ENCODE results near the gene RPS27L. TPM values are rescaled to one million over a fixed set of nuclear protein-coding genes. Genes with fewer than 3 reads are reported as not detected.

The RPS27L gene
- total and polyA plus RNA-seq, 2 of the 8 experiments (the other 6 are each of a cell fraction or from before 2014, with no cell fraction given), result 115 to 143 TPM

- WGBS, 2 experiments (ENCODE audit: extremely low coverage in 1 of 2, insufficient coverage in 1 of 2, insufficient read length in 1 of 2, insufficient replicate concordance in 2 of 2, low coverage in 1 of 2, low lambda C conversion rate in 2 of 2, missing lambda C conversion rate in 1 of 2), result 88% methylated on average over 3 of the region's 3 CpGs; no CpG with 5 or more reads in 1 of the 2 experiments
These were observed 10.6 kb downstream of the RPS27L start for GRCh38 chr15:63146684-63147083.

More at GRCh38 chr15:63146684-63147083, 10.6 kb downstream of the RPS27L start:
- no peak overlapping the region for H2AK5ac ChIP-seq (ENCODE audit: low read depth, low read length)
- no peak overlapping the region for H4K91ac ChIP-seq (replicated peaks; ENCODE audit: insufficient read length, low read length)
- no peaks in the 10 kb centered on the region for H3K27me3 ChIP-seq (replicated peaks in 1 of 4; ENCODE audit: control insufficient read depth in 3 of 4, extremely low read depth in 1 of 4, insufficient read depth in 3 of 4, low read length in 3 of 4)
- FAIRE-seq (no peak), DNase-seq (ENCODE audit: low read depth in 1 of 2, low spot score in 2 of 2) (no peak)
- H3K9ac ChIP-seq (replicated peaks in 1 of 4; ENCODE audit: extremely low read depth in 1 of 4, low read depth in 3 of 4, low read length in 3 of 4), result no peak overlapping the region
- no peak overlapping the region for H2BK20ac ChIP-seq (ENCODE audit: low read length)
- H2BK120ac ChIP-seq (replicated peaks; ENCODE audit: low read depth, low read length), result no peak overlapping the region
- no peaks in the 10 kb centered on the region for H3K79me2 ChIP-seq (ENCODE audit: control insufficient read depth in 1 of 2, insufficient read depth in 2 of 2, low read length in 2 of 2)
- no peaks in the 10 kb centered on the region for H3K4me1 ChIP-seq (replicated peaks in 1 of 4; ENCODE audit: control insufficient read depth in 3 of 4, insufficient read depth in 4 of 4, low read length in 3 of 4)
- no peak overlapping the region for H2BK5ac ChIP-seq (ENCODE audit: low read depth, low read length)
- H3K14ac ChIP-seq (ENCODE audit: insufficient read length), result no peak overlapping the region
- H3K23me2 ChIP-seq (ENCODE audit: low read depth, low read length), result peaks cover 3% of the 10 kb centered on the region; the same call in 1 of the 2 replicates
- no peak overlapping the region for H3K4me3 ChIP-seq (ENCODE audit: extremely low read depth in 1 of 4, insufficient read depth in 2 of 4, low read depth in 3 of 4, low read length in 4 of 4)
- H4K5ac ChIP-seq (ENCODE audit: insufficient read length, low read depth, low read length), result no peak overlapping the region
- TF ChIP-seq SP1 (IDR thresholded peaks at IDR 0.05; ENCODE audit: low read depth, low read length) (no peak), RAD21 (IDR thresholded peaks at IDR 0.05 in 1 of 2, conservative IDR thresholded peaks at IDR 0.05 in 1 of 2; ENCODE audit: low read depth in 2 of 2, low read length in 2 of 2) (peak; percentile 18 to 21; a peak in 1 of 4 replicates)
- CTCF ChIA-PET (ENCODE audit: partially characterized antibody), result interaction anchor here (0.6 to 2.1 kb wide), 10 partner anchors 8 to 614 kb away, joined by 3 to 10 read pairs (median 3); no protein-coding TSS in a partner anchor
- no peak overlapping the region for H2BK12ac ChIP-seq (ENCODE audit: low read depth, low read length)
- no peak overlapping the region for H3K56ac ChIP-seq (replicated peaks; ENCODE audit: insufficient read length, low read depth, low read length)
- no peak overlapping the region for H2BK15ac ChIP-seq (ENCODE audit: low read length)
- no peak overlapping the region for H3K27ac ChIP-seq (ENCODE audit: low read depth, low read length)
- no peak overlapping the region for H3K4me2 ChIP-seq (ENCODE audit: insufficient read depth in 1 of 2, low read depth in 2 of 2, low read length in 2 of 2)
- peaks cover 0 to 15% (median 6%) of the 10 kb centered on the region in 4 experiments; a peak in 2 of 8 replicates for H3K36me3 ChIP-seq (ENCODE audit: control insufficient read depth in 2 of 4, insufficient read depth in 4 of 4, low read length in 3 of 4)
- no peaks in the 10 kb centered on the region for H3K9me3 ChIP-seq (ENCODE audit: insufficient read depth in 2 of 2, low read depth in 1 of 2, low read length in 1 of 2)
- no peak overlapping the region for H3K4ac ChIP-seq (replicated peaks; ENCODE audit: insufficient read length, low read depth, low read length)
- H4K20me1 ChIP-seq (replicated peaks in 1 of 2; ENCODE audit: control insufficient read depth in 1 of 2, insufficient read depth in 2 of 2, low read length in 2 of 2), result no peaks in the 10 kb centered on the region
- no peak overlapping the region for H2AFZ ChIP-seq (ENCODE audit: low read length)
- POLR2A ChIA-PET (ENCODE audit: partially characterized antibody), result interaction anchor here (0.8 to 2.1 kb wide), 5 partner anchors 12 to 83 kb away, joined by 3 to 4 read pairs (median 3); no protein-coding TSS in a partner anchor
- H3K23ac ChIP-seq (ENCODE audit: insufficient read length), result no peak overlapping the region
- H3K79me1 ChIP-seq (ENCODE audit: low read depth, low read length), result no peaks in the 10 kb centered on the region
- H3K18ac ChIP-seq (ENCODE audit: extremely low read depth, low read length), result no peak overlapping the region
- no peak overlapping the region for H4K8ac ChIP-seq (ENCODE audit: extremely low read depth, insufficient read depth, low read length)

All from H1 (cell line).